GM12872 (cell line): Measurements from ENCODE around the gene SEMA3C.

Experiments used
- CTCF ChIP-seq: IDR thresholded peaks from 3 replicates; pipeline ENCODE4 v1.5.1; 2011; ENCODE audit warnings: low read depth, mild to moderate bottlenecking, low read length, moderate library complexity; ENCODE audit not compliant: insufficient read depth

The SEMA3C gene

DNA sequence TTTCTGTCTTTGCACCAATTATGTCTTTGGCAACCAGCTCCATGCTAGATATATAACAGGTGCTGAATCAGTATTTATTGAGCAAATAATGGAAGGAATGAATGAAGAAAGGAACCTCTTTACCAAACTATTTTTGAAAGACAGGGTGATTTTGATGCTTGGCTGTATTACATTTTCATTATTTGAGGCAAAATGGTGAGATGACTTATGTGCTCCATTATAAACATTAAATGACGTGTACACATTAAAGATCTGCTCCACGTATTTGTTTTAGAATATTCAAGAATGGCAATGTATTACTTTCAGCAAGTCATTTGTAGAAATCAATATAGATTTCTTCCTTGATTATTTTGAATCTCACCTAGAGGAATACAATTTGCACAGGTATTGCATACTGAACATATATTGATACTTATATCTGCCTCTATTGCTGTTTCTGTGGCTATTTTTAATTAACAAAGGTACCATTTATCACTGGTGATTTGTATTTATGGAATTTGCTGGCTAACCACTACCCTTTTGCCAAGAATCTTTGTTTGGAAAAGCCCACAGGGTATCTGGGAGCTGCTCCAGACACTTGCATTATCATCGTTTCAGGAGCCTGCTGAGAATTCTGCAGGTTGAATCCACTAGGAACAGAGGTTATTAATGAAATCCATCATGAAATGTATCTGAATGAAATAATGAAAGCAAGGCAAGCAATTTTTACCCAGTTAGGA is 92.2 kb downstream of the SEMA3C start:
- no peak for TF ChIP-seq CTCF

- no peak for TF ChIP-seq CTCF
These were observed 93.4 kb downstream of the SEMA3C start for GRCh38 chr7:80825499-80825898.

DNA sequence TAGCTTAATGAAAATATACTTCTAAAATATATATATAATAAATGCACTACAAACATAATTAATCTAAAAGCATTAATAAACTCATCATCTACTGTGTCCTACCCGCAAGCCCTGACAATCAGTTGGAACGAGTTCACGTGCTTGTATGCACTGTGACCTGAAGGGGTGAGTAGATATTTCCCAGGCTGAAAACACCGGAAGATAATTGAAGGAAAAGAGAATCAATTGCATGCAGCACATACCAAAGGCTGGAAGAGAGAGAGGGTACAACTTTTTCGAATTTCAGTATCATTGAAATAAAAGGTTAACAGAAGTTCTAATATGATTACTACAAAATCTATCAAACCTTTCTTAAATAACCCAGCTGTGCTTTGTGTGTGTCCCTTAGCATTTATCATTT is 94.6 kb downstream of the SEMA3C start:
- no peak for TF ChIP-seq CTCF

DNA sequence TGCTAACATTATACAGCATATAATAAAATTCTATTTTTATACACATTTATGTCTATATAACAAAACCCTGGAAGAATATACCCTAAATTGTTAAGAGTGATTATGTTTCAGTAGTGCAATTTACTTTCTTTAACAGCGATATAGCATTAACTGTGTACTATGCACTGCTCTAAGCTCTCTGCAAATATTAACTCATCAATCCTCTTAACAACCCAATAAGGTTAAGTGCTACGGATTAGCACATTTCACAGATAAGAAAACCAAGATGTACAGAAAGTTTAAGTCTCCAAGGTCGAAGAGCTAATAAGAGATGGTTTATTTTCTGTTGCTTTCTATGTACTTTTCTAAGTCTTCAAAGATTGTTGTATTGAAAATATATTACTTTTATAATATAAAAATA is 95.8 kb downstream of the SEMA3C start:
- TF ChIP-seq CTCF: no peak

DNA sequence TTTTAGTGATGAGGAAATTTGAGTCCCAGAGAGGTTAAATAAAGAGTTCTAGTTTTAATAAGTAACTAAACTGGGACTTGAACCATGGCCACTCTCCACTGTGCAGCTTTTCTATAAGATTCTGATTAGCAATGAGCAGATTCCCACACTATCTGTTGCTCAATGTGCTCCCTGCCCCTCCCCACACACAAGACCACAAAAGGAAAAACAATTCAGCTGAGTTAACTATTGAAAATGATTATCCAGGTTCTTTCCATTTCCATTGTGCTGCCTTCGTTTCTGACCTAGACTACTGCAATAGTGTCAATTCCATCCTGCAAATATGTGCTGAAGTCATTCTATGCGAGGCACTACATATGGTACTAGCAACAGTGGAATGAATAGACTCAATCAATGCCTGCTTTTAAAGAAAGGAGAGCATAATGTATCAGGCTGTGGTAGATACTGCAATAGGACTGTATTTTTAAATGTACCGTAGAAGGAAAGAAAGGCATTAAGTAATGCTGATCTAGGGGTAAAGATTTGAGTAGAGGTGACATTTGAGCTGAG is 97.0 kb downstream of the SEMA3C start:
- TF ChIP-seq CTCF: no peak

DNA sequence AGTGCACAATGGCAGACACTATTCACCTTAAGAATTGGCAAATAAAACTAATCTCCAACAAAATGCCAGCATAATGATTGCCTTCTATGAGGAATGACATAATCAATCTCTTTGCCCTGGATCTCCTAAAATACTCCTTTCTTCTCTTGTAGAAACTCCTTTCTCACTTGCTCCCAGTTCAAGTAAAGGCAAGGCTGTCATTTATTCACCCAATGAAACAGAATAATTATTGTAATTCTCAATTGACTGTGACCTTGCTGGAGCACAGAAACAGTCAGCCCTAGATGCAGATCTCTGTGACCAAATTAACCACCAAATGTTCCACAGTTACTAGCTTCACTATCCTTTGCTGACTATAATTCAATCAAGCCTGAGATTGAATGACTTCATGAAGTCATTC is 99.3 kb downstream of the SEMA3C start:
- no peak for TF ChIP-seq CTCF

DNA sequence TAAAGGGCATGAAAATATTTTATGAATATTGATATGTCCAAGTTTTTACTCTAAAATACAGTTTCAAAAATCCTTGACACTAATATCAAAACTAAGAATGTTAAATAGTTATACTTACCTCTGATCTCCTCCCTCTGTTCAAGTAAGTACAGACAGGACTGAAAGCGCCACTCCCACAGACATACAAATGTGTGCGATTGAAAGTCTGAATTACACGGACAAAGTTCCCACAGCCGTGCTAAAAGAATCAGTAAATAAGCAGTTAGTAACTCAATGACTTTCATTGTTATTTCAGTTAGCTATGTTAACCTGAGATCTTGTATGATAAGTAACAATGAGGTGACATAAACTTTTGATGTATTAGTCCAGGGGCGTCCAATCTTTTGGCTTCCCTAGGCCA is 100.7 kb downstream of the SEMA3C start:
- no peak for TF ChIP-seq CTCF
